Osteoblast (primary cell): ENCODE data around the gene TPSB2. TPM values are rescaled to one million over a fixed set of nuclear protein-coding genes. Genes with fewer than 3 reads are reported as not detected.
A peak's percentile ranks its signal among the peaks of the same experiment; 100 is the strongest.

Experiments
- DNase-seq: peaks from one replicate; pipeline ENCODE4 v3.0.0; 2011; ENCODE audit warnings: low spot score, mixed read lengths; ENCODE audit not compliant: insufficient read length; ENCODE audit errors: missing footprints
- H2AFZ ChIP-seq: 2 replicates; pipeline ENCODE4 v1.6.0; 2011; ENCODE audit warnings: mild to moderate bottlenecking, low read length
- H3K27ac ChIP-seq: 2 replicates; pipeline ENCODE4 v1.5.1; 2011; ENCODE audit warnings: mild to moderate bottlenecking, low read depth, low read length, moderate library complexity
- H3K27me3 ChIP-seq: 2 replicates; pipeline ENCODE4 v1.6.0; 2012; ENCODE audit warnings: mild to moderate bottlenecking, control low read depth, inconsistent platforms, low read length, moderate library complexity; ENCODE audit not compliant: insufficient read depth
- H3K36me3 ChIP-seq: 2 replicates; pipeline ENCODE4 v1.5.1; 2011; ENCODE audit warnings: mild to moderate bottlenecking, low read length, control low read depth, moderate library complexity; ENCODE audit not compliant: insufficient read depth
- H3K4me1 ChIP-seq: 2 replicates; pipeline ENCODE4 v1.5.1; 2011; ENCODE audit warnings: mild to moderate bottlenecking, low read length, control low read depth, moderate library complexity; ENCODE audit not compliant: insufficient read depth
- H3K4me2 ChIP-seq: 2 replicates; pipeline ENCODE4 v1.6.0; 2011; ENCODE audit warnings: mild to moderate bottlenecking, low read length; ENCODE audit not compliant: insufficient read depth
- H3K4me3 ChIP-seq: fragments of 200-600 bp; sonication (generic); 3 replicates; pipeline ENCODE4 v1.5.1; 2012; ENCODE audit warnings: mild to moderate bottlenecking, low read length, inconsistent platforms; ENCODE audit not compliant: insufficient read depth
- H3K79me2 ChIP-seq: 2 replicates; pipeline ENCODE4 v1.6.0; 2012; ENCODE audit warnings: mild to moderate bottlenecking, low read length, control low read depth, inconsistent platforms; ENCODE audit not compliant: insufficient read depth
- H3K9me3 ChIP-seq: 2 replicates; pipeline ENCODE4 v1.5.1; 2011; ENCODE audit warnings: low read depth, low read length, control low read depth
- H4K20me1 ChIP-seq: 2 replicates; pipeline ENCODE4 v1.6.0; 2012; ENCODE audit warnings: mild to moderate bottlenecking, low read length, control low read depth; ENCODE audit not compliant: insufficient read depth
- CTCF ChIP-seq: IDR thresholded peaks from 2 replicates; pipeline ENCODE4 v1.5.1; 2011; ENCODE audit warnings: mild to moderate bottlenecking, low read depth, low read length, moderate library complexity; ENCODE audit errors: extremely low read depth
- total RNA-seq: library from RNA; depleted of rRNA; stranded (reverse); fragments of >200 nt; gene quantifications from 2 replicates; pipeline ENCODE4 v1.2.3, GENCODE V29; 2012

The TPSB2 gene
- total RNA-seq, 1 donor, result not detected

GRCh38 chr16:1181404-1182315, 48.3 kb downstream of the TPSB2 start:
- H4K20me1 ChIP-seq, result no peaks in the 10 kb centered on the region
- no peak for DNase-seq
- no peaks in the 10 kb centered on the region for H3K9me3 ChIP-seq
- no peak overlapping the region for H2AFZ ChIP-seq
- TF ChIP-seq CTCF, result no peak
- H3K4me1 ChIP-seq, result peaks cover 16% of the 10 kb centered on the region
- no peaks in the 10 kb centered on the region for H3K36me3 ChIP-seq
- H3K27me3 ChIP-seq, result no peaks in the 10 kb centered on the region
- H3K4me2 ChIP-seq, result peak overlapping the region; percentile 61
- no peak overlapping the region for H3K27ac ChIP-seq
- peak overlapping the region; percentile 51 for H3K4me3 ChIP-seq
- H3K79me2 ChIP-seq, result no peaks in the 10 kb centered on the region

GRCh38 chr16:1180549-1181403, 49.2 kb downstream of the TPSB2 start:
- no peak overlapping the region for H2AFZ ChIP-seq
- no peaks in the 10 kb centered on the region for H3K79me2 ChIP-seq
- H3K27ac ChIP-seq, result no peak overlapping the region

More at GRCh38 chr16:1180549-1181403, 49.2 kb downstream of the TPSB2 start:
- H3K9me3 ChIP-seq, result no peaks in the 10 kb centered on the region
- no peaks in the 10 kb centered on the region for H3K27me3 ChIP-seq
- no peak for DNase-seq
- H3K4me3 ChIP-seq, result no peak overlapping the region
- no peaks in the 10 kb centered on the region for H3K36me3 ChIP-seq
- peaks cover 16% of the 10 kb centered on the region for H3K4me1 ChIP-seq
- no peak overlapping the region for H3K4me2 ChIP-seq
- no peak for TF ChIP-seq CTCF
- no peaks in the 10 kb centered on the region for H4K20me1 ChIP-seq

Other genes with a start within 250 kb of the TPSB2 start
- under 0.01 TPM in 1 of 2 replicates, not detected in the other for gene SOX8, start 248.4 kb downstream of the TPSB2 start, total RNA-seq
- gene SSTR5, start 157.4 kb downstream of the TPSB2 start, total RNA-seq, result not detected in 2 replicates
- gene C1QTNF8, start 133.9 kb downstream of the TPSB2 start, total RNA-seq, result not detected in 2 replicates
- under 0.01 TPM in 2 replicates for gene CACNA1H, start 77.1 kb downstream of the TPSB2 start, total RNA-seq
- not detected in 2 replicates for gene TPSG1, start 4.9 kb downstream of the TPSB2 start, total RNA-seq
- gene TPSAB1, start 10.5 kb upstream of the TPSB2 start, total RNA-seq, result not detected in 2 replicates
- gene TPSD1, start 25.9 kb upstream of the TPSB2 start, total RNA-seq, result not detected in 2 replicates
- 37.1 and 49.2 TPM in 2 replicates for gene UBE2I, start 79.5 kb upstream of the TPSB2 start, total RNA-seq
- under 0.01 and 0.29 TPM in 2 replicates for gene BAIAP3, start 103.5 kb upstream of the TPSB2 start, total RNA-seq
- 53.6 and 57.8 TPM in 2 replicates for gene TSR3, start 121.7 kb upstream of the TPSB2 start, total RNA-seq
- 67.8 and 69.1 TPM in 2 replicates for gene GNPTG, start 121.7 kb upstream of the TPSB2 start, total RNA-seq
- 10.1 and 12.7 TPM in 2 replicates for gene UNKL, start 184.5 kb upstream of the TPSB2 start, total RNA-seq
- 7.6 and 8.3 TPM in 2 replicates for gene UQCC4, start 190.6 kb upstream of the TPSB2 start, total RNA-seq
- gene PERCC1, start 200.9 kb upstream of the TPSB2 start, total RNA-seq, result not detected in 2 replicates
- 0.36 and 0.59 TPM in 2 replicates for gene CCDC154, start 214.4 kb upstream of the TPSB2 start, total RNA-seq
- 161 and 187 TPM in 2 replicates for gene CLCN7, start 244.8 kb upstream of the TPSB2 start, total RNA-seq